ENCODE results near the gene SPOP. TPM values are rescaled to one million over a fixed set of nuclear protein-coding genes. Genes with fewer than 3 reads are reported as not detected.
A peak's percentile ranks its signal among the peaks of the same experiment; 100 is the strongest.

SPOP gene
- total and polyA plus RNA-seq, 2 experiments from 2014 or later, result 51.2 to 65.7 TPM

GRCh38 chr17:49715717-49716279 lies 37.9 kb upstream of the SPOP start:
- no peak overlapping the region for H3K4me3 ChIP-seq
- no peak for DNase-seq (ENCODE audit: low spot score)
- WGBS (ENCODE audit: low lambda C conversion rate, missing lambda C conversion rate), result 69% methylated on average over 9 of the region's 9 CpGs
- H3K9me2 ChIP-seq (replicated peaks; ENCODE audit: insufficient read depth), result no peaks in the 10 kb centered on the region
- no peak overlapping the region for H3K4me2 ChIP-seq
- H2AFZ ChIP-seq, result no peak overlapping the region
- peaks cover 3% of the 10 kb centered on the region for H3K4me1 ChIP-seq (ENCODE audit: insufficient read depth)
- no peaks in the 10 kb centered on the region for H3K36me3 ChIP-seq (replicated peaks; ENCODE audit: insufficient read depth, low read depth)
- no peaks in the 10 kb centered on the region for H3K9me3 ChIP-seq (ENCODE audit: low read depth)
- H3K27me3 ChIP-seq, result no peaks in the 10 kb centered on the region
- H4K20me1 ChIP-seq (ENCODE audit: insufficient read depth, poor library complexity, severe bottlenecking), result no peaks in the 10 kb centered on the region
- H3K79me2 ChIP-seq, result no peaks in the 10 kb centered on the region
- TF ChIP-seq, protein P1, sequence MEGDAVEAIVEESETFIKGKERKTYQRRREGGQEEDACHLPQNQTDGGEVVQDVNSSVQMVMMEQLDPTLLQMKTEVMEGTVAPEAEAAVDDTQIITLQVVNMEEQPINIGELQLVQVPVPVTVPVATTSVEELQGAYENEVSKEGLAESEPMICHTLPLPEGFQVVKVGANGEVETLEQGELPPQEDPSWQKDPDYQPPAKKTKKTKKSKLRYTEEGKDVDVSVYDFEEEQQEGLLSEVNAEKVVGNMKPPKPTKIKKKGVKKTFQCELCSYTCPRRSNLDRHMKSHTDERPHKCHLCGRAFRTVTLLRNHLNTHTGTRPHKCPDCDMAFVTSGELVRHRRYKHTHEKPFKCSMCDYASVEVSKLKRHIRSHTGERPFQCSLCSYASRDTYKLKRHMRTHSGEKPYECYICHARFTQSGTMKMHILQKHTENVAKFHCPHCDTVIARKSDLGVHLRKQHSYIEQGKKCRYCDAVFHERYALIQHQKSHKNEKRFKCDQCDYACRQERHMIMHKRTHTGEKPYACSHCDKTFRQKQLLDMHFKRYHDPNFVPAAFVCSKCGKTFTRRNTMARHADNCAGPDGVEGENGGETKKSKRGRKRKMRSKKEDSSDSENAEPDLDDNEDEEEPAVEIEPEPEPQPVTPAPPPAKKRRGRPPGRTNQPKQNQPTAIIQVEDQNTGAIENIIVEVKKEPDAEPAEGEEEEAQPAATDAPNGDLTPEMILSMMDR (IDR thresholded peaks at IDR 0.05; ENCODE audit: poor library complexity), result no peak
- TF ChIP-seq EZH2 (IDR thresholded peaks at IDR 0.05; ENCODE audit: borderline replicate concordance), result no peak
- H3K27ac ChIP-seq, result peak overlapping the region; percentile 87

GRCh38 chr17:49715216-49715615 lies 37.3 kb upstream of the SPOP start:
- peak overlapping the region; percentile 68 for H3K27ac ChIP-seq
- WGBS (ENCODE audit: low lambda C conversion rate, missing lambda C conversion rate), result 89% methylated on average over 4 of the region's 4 CpGs
- H3K4me3 ChIP-seq, result no peak overlapping the region
- TF ChIP-seq, protein P1 (IDR thresholded peaks at IDR 0.05; ENCODE audit: poor library complexity), result no peak
- TF ChIP-seq EZH2 (IDR thresholded peaks at IDR 0.05; ENCODE audit: borderline replicate concordance), result no peak
- TF ChIP-seq EZH2phosphoT487 (IDR thresholded peaks at IDR 0.05; ENCODE audit: low read depth, severe bottlenecking, unreplicated experiment), result no peak
- no peaks in the 10 kb centered on the region for H3K79me2 ChIP-seq
- no peaks in the 10 kb centered on the region for H3K9me3 ChIP-seq (ENCODE audit: low read depth)
- H3K4me1 ChIP-seq (ENCODE audit: insufficient read depth), result peaks cover 3% of the 10 kb centered on the region
- H3K4me2 ChIP-seq, result no peak overlapping the region
- H2AFZ ChIP-seq, result no peak overlapping the region
- no peaks in the 10 kb centered on the region for H3K27me3 ChIP-seq
- H4K20me1 ChIP-seq (ENCODE audit: insufficient read depth, poor library complexity, severe bottlenecking), result no peaks in the 10 kb centered on the region
- DNase-seq (ENCODE audit: low spot score), result no peak
- no peaks in the 10 kb centered on the region for H3K9me2 ChIP-seq (replicated peaks; ENCODE audit: insufficient read depth)
- H3K36me3 ChIP-seq (replicated peaks; ENCODE audit: insufficient read depth, low read depth), result no peaks in the 10 kb centered on the region

DNA sequence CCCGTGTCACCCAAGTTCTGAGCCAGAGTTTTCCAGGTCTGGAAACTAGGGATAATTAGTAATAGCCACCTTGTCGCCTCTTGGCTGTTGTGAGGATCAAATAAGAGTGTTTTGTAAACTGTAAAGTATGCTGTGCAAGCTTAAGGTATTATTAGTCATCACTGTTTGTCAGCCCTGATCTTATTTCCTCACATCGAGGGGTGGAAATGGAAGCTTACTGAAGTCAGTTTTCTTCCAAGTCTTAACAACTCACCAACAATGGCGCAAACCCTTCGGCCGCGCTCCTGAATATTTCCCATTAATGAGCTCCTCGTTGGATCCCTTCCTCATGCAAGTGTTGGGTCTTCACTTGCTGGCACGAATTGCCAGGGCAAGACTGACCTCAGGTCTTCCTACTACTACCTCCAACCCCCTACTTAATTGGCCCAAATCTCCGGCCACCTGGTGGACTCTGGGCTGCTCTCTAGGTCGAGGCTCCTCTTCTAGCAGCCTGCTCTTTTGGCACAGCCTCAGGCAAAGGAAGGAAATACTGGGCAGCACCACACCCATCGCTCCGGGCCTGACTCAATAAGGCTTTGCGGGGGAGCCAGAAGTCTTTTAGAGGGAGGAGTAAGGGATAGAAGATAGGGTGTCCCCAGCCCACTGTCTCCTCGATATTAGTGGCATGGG lies 30.8 kb upstream of the SPOP start:
- H3K9me2 ChIP-seq (replicated peaks; ENCODE audit: insufficient read depth), result no peaks in the 10 kb centered on the region
- 77% methylated on average over 15 of the region's 15 CpGs for WGBS (ENCODE audit: low lambda C conversion rate, missing lambda C conversion rate)
- no peaks in the 10 kb centered on the region for H3K9me3 ChIP-seq (ENCODE audit: low read depth)
- peaks cover 16% of the 10 kb centered on the region for H3K79me2 ChIP-seq
- no peaks in the 10 kb centered on the region for H4K20me1 ChIP-seq (ENCODE audit: insufficient read depth, poor library complexity, severe bottlenecking)
- peaks cover 9% of the 10 kb centered on the region for H3K4me1 ChIP-seq (ENCODE audit: insufficient read depth)
- no peaks in the 10 kb centered on the region for H3K36me3 ChIP-seq (replicated peaks; ENCODE audit: insufficient read depth, low read depth)
- H3K4me2 ChIP-seq, result peak overlapping the region; percentile 70
- H3K27me3 ChIP-seq, result no peaks in the 10 kb centered on the region
- H3K27ac ChIP-seq, result peak overlapping the region; percentile 4
- no peak for TF ChIP-seq EZH2 (IDR thresholded peaks at IDR 0.05; ENCODE audit: borderline replicate concordance)
- TF ChIP-seq EZH2phosphoT487 (IDR thresholded peaks at IDR 0.05; ENCODE audit: low read depth, severe bottlenecking, unreplicated experiment), result no peak
- TF ChIP-seq, protein P1 (IDR thresholded peaks at IDR 0.05; ENCODE audit: poor library complexity), result no peak
- H3K4me3 ChIP-seq, result no peak overlapping the region
- peak overlapping the region; percentile 61 for H2AFZ ChIP-seq
- no peak for DNase-seq (ENCODE audit: low spot score)
